Astrocyte (in vitro differentiated cells and primary cell): ENCODE results near the gene AATF.

ENCODE experiments used
- EZH2 ChIP-seq: IDR thresholded peaks from 2 replicates; pipeline ENCODE4 v1.6.1; 2012; ENCODE audit warnings: mild to moderate bottlenecking, low read length, inconsistent platforms; ENCODE audit not compliant: insufficient read depth
- TF ChIP-seq, protein P1 (sequence below): IDR thresholded peaks from 2 replicates; pipeline ENCODE4 v1.5.1; 2011; ENCODE audit warnings: low read depth, mild to moderate bottlenecking, inconsistent platforms, low read length, moderate library complexity; ENCODE audit not compliant: insufficient read depth

DNA sequence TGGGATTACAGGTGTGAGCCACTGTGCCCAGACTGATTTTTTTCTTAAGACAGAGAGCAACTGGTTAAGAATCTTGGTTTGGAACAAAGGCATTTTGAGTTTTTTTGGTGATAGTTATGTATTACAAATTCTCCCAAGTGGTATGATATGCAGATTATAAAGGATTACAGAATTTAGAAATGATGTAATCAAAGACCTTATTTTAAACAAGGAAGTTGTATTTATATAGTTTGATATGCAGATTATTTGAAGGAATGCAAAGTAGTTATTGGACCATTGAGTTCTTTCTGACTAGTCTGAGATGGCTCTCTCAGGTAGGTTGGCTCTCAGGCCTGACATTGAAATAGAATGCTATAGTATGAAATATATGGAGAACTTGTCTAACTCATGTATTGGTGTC lies 34.9 kb downstream of the AATF start:
- TF ChIP-seq, protein P1, sequence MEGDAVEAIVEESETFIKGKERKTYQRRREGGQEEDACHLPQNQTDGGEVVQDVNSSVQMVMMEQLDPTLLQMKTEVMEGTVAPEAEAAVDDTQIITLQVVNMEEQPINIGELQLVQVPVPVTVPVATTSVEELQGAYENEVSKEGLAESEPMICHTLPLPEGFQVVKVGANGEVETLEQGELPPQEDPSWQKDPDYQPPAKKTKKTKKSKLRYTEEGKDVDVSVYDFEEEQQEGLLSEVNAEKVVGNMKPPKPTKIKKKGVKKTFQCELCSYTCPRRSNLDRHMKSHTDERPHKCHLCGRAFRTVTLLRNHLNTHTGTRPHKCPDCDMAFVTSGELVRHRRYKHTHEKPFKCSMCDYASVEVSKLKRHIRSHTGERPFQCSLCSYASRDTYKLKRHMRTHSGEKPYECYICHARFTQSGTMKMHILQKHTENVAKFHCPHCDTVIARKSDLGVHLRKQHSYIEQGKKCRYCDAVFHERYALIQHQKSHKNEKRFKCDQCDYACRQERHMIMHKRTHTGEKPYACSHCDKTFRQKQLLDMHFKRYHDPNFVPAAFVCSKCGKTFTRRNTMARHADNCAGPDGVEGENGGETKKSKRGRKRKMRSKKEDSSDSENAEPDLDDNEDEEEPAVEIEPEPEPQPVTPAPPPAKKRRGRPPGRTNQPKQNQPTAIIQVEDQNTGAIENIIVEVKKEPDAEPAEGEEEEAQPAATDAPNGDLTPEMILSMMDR = no peak
- no peak for TF ChIP-seq EZH2
